Vagina (tissue), 2 donors: ENCODE data around the gene TMEM222. TPM values are rescaled to one million over a fixed set of nuclear protein-coding genes. Genes with fewer than 3 reads are reported as not detected.

ENCODE experiments used
- DNase-seq, 2 donors: peaks; one replicate each; pipeline ENCODE4 v3.0.0-alpha.2; 2017; ENCODE audit errors: extremely low spot score in 2 of 2
- H3K27ac ChIP-seq: fragments of 200-600 bp; sonication (generic); one replicate; pipeline ENCODE4 v1.5.1; 2019
- H3K27me3 ChIP-seq: fragments of 200-600 bp; sonication (generic); one replicate; pipeline ENCODE4 v1.5.1; 2019
- H3K36me3 ChIP-seq, 2 donors: fragments of 200-600 bp; sonication (generic); one replicate each; pipeline ENCODE4 v1.5.1; 2017 to 2019
- H3K4me1 ChIP-seq: fragments of 200-600 bp; sonication (generic); one replicate; pipeline ENCODE4 v1.5.1; 2019
- H3K4me3 ChIP-seq, 2 donors: fragments of 200-600 bp; sonication (generic); 1 replicate in 1 of 2; 2 replicates in 1 of 2; pipeline ENCODE4 v1.5.1; 2016 to 2019
- H3K9me3 ChIP-seq: fragments of 200-600 bp; sonication (generic); one replicate; pipeline ENCODE4 v1.5.1; 2019
- POLR2A ChIP-seq, 2 donors: fragments of 450-650 bp; IDR thresholded peaks; one replicate each; pipeline ENCODE4 v1.6.1; 2017; ENCODE audit warnings: antibody characterized with exemption in 2 of 2, mild to moderate bottlenecking in 2 of 2, moderate library complexity in 2 of 2
- POLR2AphosphoS5 ChIP-seq, 2 donors: sonication (generic); formaldehyde crosslinking; IDR thresholded peaks; one replicate each; pipeline ENCODE4 v1.9.0; 2017; ENCODE audit warnings: antibody characterized with exemption in 2 of 2, mild to moderate bottlenecking in 2 of 2, low read depth in 1 of 2; ENCODE audit not compliant: insufficient read depth in 1 of 2
- intact Hi-C: fragments of 100-400 bp; cut with DNase I; formaldehyde crosslinking; loops from one replicate; pipeline ENCODE4 v1.15.1; 2023
- total RNA-seq: library from RNA; depleted of rRNA; stranded (reverse); fragments of >200 nt; gene quantifications from one replicate; pipeline ENCODE4 v1.2.3, GENCODE V29; 2016
- TF ChIP-seq, protein P1 (sequence below), 3 experiments: fragments of 450-650 bp in 2 of 3; fragments of 200-600 bp in 1 of 3; sonication (generic) in 1 of 3; IDR thresholded peaks; one replicate each; pipeline ENCODE4 v1.5.1; 2017 to 2019; ENCODE audit warnings: antibody characterized with exemption in 3 of 3, mild to moderate bottlenecking in 2 of 3, moderate library complexity in 2 of 3

TMEM222 gene
- total RNA-seq, 1 donor from 2014 or later = 30.7 TPM

DNA sequence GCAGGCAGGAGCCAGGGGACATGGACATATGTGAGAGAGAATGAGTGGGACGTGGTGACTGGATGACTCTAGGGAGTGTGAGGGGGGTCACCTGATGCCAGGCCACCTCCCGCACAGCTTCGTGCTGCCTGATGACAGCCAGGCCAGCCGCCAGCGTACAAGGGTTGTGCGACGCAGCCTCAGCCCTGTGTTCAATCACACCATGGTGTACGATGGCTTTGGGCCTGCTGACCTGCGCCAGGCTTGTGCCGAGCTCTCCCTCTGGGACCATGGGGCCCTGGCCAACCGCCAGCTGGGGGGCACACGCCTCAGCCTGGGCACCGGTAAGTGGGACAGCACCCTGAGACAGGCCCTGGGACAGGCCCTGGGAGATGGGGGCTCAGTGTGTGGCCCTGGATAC, 31.2 kb downstream of the TMEM222 start:
- peaks cover 0 to 46% of the 10 kb centered on the region in 2 donors for H3K36me3 ChIP-seq

DNA sequence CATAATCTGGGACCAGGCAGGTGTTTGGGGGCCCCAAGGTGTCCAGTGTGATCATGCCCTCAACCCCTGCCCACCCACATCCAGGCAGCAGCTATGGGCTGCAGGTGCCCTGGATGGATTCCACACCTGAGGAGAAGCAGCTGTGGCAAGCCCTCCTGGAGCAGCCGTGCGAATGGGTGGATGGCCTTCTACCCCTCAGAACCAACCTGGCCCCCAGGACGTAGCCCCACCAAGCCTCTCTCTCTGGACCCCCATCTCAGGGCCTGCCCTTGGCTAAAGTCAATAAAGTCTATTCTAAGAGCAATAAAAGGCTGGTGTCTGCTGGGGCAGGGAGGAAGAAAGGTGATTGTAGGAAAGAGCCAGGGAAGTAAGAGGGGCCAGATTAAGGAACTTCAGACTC, 31.7 kb downstream of the TMEM222 start:
- no peaks in the 10 kb centered on the region for H3K9me3 ChIP-seq
- peaks cover 38% of the 10 kb centered on the region for H3K4me1 ChIP-seq
- no peak for DNase-seq
- H3K27ac ChIP-seq = no peak overlapping the region
- no peak overlapping the region for H3K4me3 ChIP-seq
- no peaks in the 10 kb centered on the region for H3K27me3 ChIP-seq
- intact Hi-C loops = no loop called here
- peaks cover 0 to 50% of the 10 kb centered on the region in 2 donors for H3K36me3 ChIP-seq
- TF ChIP-seq, protein P1, sequence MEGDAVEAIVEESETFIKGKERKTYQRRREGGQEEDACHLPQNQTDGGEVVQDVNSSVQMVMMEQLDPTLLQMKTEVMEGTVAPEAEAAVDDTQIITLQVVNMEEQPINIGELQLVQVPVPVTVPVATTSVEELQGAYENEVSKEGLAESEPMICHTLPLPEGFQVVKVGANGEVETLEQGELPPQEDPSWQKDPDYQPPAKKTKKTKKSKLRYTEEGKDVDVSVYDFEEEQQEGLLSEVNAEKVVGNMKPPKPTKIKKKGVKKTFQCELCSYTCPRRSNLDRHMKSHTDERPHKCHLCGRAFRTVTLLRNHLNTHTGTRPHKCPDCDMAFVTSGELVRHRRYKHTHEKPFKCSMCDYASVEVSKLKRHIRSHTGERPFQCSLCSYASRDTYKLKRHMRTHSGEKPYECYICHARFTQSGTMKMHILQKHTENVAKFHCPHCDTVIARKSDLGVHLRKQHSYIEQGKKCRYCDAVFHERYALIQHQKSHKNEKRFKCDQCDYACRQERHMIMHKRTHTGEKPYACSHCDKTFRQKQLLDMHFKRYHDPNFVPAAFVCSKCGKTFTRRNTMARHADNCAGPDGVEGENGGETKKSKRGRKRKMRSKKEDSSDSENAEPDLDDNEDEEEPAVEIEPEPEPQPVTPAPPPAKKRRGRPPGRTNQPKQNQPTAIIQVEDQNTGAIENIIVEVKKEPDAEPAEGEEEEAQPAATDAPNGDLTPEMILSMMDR (IDR thresholded peaks at IDR 0.05) = no peak
- no peak for TF ChIP-seq POLR2A (IDR thresholded peaks at IDR 0.05)
- no peak for TF ChIP-seq POLR2AphosphoS5 (IDR thresholded peaks at IDR 0.05; ENCODE audit: insufficient read depth in 1 of 2, low read depth in 1 of 2)

More for the DNA sequence above, 31.2 kb downstream of the TMEM222 start:
- H3K27me3 ChIP-seq = no peaks in the 10 kb centered on the region
- no peak overlapping the region for H3K4me3 ChIP-seq
- peaks cover 39% of the 10 kb centered on the region for H3K4me1 ChIP-seq
- H3K9me3 ChIP-seq = no peaks in the 10 kb centered on the region
- intact Hi-C loops = no loop called here
- TF ChIP-seq POLR2A (IDR thresholded peaks at IDR 0.05) (no peak), POLR2AphosphoS5 (IDR thresholded peaks at IDR 0.05; ENCODE audit: insufficient read depth in 1 of 2, low read depth in 1 of 2) (no peak)
- TF ChIP-seq, protein P1 (IDR thresholded peaks at IDR 0.05) = no peak
- DNase-seq = no peak
- no peak overlapping the region for H3K27ac ChIP-seq

DNA sequence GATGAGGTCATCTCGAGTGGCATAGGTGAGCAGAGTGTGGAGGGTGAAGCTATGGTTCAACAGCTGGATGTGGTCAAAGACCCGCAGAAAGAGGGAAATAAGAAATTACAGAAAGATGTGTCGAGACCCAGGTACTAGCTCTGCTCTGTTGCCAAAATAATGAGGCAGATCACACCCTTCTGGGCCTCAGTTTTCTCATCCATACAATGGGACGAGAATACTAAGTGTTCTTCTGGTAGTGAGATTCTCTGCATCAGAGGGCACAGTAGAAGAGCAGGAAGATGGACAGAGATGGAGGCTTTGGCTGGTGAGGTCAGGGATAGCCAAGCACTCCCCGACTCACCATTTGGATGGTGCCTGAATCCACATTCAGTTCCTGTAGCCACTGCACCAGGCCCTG, 33.7 kb downstream of the TMEM222 start:
- TF ChIP-seq, protein P1 (IDR thresholded peaks at IDR 0.05) = no peak
- TF ChIP-seq POLR2A (IDR thresholded peaks at IDR 0.05) (no peak), POLR2AphosphoS5 (IDR thresholded peaks at IDR 0.05; ENCODE audit: insufficient read depth in 1 of 2, low read depth in 1 of 2) (no peak)
- H3K4me3 ChIP-seq = no peak overlapping the region
- H3K4me1 ChIP-seq = peaks cover 17% of the 10 kb centered on the region
- H3K9me3 ChIP-seq = no peaks in the 10 kb centered on the region
- no peaks in the 10 kb centered on the region for H3K27me3 ChIP-seq
- no peak overlapping the region for H3K27ac ChIP-seq
- intact Hi-C loops = loop anchor here (2.0 kb wide), 1 partner anchor 39 kb away; no protein-coding TSS in a partner anchor
- H3K36me3 ChIP-seq = peaks cover 0 to 69% of the 10 kb centered on the region in 2 donors
- no peak for DNase-seq

DNA sequence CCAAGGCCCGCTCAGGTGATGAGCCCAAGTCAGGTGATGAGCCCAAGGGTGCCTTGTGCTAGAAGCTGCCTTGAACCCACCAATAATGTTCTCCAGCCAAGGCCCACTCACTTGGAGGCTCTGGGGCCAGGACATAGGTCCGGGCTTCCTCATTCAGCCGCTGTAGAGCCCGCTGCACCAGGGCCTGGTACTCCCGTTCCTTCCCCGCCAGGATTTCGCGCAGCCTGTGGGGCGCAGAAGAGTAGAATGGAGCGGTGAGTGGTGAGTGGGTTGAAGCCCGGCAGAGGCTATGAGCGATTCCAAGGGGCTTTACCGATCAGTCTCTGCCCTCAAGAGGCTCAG, 34.3 kb downstream of the TMEM222 start:
- Histone ChIP-seq H3K4me3 (no peak overlapping the region), H3K36me3 (peaks cover 0 to 75% of the 10 kb centered on the region in 2 donors), H3K9me3 (no peaks in the 10 kb centered on the region), H3K4me1 (peaks cover 12% of the 10 kb centered on the region), H3K27ac (no peak overlapping the region), H3K27me3 (no peaks in the 10 kb centered on the region)
- intact Hi-C loops = loop anchor here (2.0 kb wide), 1 partner anchor 39 kb away; no protein-coding TSS in a partner anchor
- TF ChIP-seq POLR2AphosphoS5 (IDR thresholded peaks at IDR 0.05; ENCODE audit: insufficient read depth in 1 of 2, low read depth in 1 of 2) (no peak), POLR2A (IDR thresholded peaks at IDR 0.05) (no peak)
- TF ChIP-seq, protein P1 (IDR thresholded peaks at IDR 0.05) = no peak
- no peak for DNase-seq

DNA sequence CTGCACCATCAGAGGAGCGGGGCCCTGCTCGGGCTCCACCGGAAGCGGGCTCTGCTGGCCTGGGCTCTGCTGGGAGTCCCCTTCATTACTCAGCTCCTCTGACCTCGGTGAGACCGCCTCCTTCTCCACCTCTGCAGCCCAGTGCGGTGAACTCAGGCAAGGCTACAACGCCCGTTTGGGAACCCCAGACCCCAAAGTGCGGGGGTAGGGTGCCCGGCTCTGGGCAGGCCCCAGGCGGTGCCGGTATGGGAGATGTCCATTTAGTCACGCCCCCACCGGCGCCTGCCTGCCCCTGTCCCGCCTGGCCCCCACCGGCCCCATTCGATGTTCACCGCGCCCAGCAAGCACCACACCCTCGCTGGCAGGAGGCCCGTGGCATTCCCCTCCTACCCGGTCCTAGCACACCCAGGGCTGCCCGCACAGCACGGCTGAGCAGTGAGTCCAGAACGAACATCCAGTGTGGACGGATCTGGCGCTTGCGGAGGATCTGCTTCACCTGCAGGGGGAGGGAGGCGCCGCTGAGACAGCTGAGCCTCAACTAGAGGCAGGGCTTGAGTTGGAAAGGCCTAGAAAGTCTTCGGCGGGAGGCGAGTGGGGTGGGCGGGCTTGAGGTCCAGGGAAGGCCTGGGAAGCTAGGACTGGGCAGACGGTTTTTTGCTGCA, 34.8 kb downstream of the TMEM222 start:
- Histone ChIP-seq H3K27me3 (no peaks in the 10 kb centered on the region), H3K27ac (peak overlapping the region; percentile 42), H3K36me3 (peaks cover 0 to 80% of the 10 kb centered on the region in 2 donors), H3K4me1 (peaks cover 12% of the 10 kb centered on the region), H3K9me3 (no peaks in the 10 kb centered on the region), H3K4me3 (no peak overlapping the region)
- TF ChIP-seq, protein P1 (IDR thresholded peaks at IDR 0.05) = no peak
- no peak for TF ChIP-seq POLR2AphosphoS5 (IDR thresholded peaks at IDR 0.05; ENCODE audit: insufficient read depth in 1 of 2, low read depth in 1 of 2)
- TF ChIP-seq POLR2A (IDR thresholded peaks at IDR 0.05) = no peak
- intact Hi-C loops = loop anchor here (2.0 kb wide), 1 partner anchor 38 kb away; no protein-coding TSS in a partner anchor
- no peak for DNase-seq
